ENCODE measurements around the gene REXO1.

DNA sequence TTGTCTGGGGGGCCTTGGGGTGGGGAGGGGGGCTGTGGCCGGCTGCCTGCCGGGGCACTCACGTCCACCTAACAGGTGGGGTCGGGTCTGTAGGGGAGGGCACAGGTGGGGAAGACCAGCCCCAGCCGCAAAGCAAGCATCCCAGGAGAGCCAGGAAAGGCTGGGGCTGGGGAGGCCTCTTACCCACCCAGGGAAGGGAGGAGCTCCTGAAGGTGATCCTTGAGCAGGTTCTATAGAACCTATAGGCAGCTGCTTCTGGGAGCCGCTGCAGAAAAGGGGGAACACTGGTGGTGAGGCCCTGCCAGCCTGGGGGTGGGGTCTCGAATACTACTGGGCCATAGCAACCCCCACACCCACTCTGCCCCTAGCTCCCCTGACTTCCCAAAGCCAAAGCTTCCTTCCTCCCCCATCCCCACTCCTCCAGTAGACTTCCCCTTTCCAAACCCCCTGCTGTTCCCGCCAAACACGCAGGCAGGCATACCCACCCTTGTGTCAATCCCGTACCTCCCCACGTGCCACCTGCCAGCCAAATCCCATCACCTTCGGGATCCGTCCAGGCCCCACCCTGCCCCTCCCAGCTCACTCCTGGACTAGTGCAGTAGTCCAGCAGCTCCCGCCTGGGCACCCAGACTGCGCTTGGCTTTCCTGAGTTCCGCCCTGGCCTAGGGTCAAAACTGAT is 9.5 kb upstream of the REXO1 start:
- TF ChIP-seq, protein P1, sequence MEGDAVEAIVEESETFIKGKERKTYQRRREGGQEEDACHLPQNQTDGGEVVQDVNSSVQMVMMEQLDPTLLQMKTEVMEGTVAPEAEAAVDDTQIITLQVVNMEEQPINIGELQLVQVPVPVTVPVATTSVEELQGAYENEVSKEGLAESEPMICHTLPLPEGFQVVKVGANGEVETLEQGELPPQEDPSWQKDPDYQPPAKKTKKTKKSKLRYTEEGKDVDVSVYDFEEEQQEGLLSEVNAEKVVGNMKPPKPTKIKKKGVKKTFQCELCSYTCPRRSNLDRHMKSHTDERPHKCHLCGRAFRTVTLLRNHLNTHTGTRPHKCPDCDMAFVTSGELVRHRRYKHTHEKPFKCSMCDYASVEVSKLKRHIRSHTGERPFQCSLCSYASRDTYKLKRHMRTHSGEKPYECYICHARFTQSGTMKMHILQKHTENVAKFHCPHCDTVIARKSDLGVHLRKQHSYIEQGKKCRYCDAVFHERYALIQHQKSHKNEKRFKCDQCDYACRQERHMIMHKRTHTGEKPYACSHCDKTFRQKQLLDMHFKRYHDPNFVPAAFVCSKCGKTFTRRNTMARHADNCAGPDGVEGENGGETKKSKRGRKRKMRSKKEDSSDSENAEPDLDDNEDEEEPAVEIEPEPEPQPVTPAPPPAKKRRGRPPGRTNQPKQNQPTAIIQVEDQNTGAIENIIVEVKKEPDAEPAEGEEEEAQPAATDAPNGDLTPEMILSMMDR (IDR thresholded peaks at IDR 0.05), result no peak
- TF ChIP-seq EP300 (IDR thresholded peaks at IDR 0.05), result no peak
- no peak for TF ChIP-seq POLR2A (IDR thresholded peaks at IDR 0.05)
